GM19468 (cell line): ENCODE measurements around the gene NCEH1.
"Not testable (repeated sequence)": the region's sequence is repeated elsewhere in the genome, so short reads cannot be mapped to it uniquely, and the experiment has no call there.

Experiments used
- ATAC-seq: cut with Tn5 transposase; IDR thresholded peaks from one replicate; pipeline ENCODE4 v1.9.1; 2021; ENCODE audit warnings: mild to moderate bottlenecking, moderate library complexity, moderate number of reproducible peaks; ENCODE audit not compliant: unreplicated experiment; ENCODE audit errors: extremely low read depth

The NCEH1 gene

DNA sequence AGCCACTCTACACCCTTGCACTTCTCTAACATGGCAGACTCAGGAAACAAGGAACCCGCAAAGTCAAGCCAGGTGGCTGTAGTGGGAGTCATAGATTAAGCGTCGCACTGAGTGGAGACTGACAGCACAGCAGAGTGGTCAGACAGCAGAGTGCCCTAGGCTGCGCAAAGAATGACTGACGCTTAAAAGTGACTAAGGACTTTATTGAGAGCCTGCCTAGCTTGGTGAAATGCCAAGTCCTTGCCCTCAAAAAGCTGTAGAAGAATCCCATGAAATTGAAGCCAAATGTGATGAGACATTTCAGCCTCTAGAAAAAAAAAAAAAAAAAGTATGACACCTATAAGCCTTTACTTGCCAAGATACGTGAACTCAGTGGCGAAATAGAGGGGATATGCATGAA, 30.2 kb downstream of the NCEH1 start:
- no peak for ATAC-seq

DNA sequence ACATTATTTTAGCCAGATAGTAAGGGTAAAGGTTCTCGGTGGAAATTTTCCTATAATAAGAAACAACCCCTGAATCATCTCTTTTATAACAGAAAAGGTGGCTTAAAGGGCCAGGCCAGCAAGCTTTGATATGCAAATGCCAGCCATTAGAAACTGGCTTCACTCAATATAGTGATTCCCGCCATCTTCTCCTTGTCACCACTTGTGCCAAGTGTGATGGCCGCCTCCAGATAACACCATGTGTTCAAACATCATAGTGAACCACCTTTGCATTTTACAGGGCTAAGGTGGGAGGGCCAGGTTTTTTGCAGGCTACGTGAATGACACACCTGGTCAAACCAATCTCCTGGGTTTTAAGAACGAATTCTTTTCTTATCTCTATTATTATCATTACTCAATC, 31.3 kb downstream of the NCEH1 start:
- ATAC-seq: no peak

DNA sequence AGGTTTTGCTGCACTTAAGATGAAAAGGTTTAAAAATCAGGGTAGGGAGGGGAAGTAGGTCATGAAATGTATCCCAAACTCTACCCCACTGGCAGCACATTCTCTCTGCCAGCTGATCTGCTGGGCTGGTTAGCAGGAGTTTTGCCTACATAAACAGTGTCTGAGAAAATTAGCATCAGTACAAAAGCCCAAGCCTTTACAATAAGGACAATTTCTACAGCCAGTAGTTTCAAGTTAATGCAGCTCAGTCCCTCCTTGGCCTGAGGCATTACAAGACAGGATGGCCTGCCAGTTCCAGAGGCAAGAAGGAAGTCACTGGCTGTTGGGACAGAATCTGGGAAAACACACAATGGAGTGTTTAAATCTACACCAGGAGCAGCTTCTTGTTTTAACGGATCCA, 32.8 kb downstream of the NCEH1 start:
- no peak for ATAC-seq

DNA sequence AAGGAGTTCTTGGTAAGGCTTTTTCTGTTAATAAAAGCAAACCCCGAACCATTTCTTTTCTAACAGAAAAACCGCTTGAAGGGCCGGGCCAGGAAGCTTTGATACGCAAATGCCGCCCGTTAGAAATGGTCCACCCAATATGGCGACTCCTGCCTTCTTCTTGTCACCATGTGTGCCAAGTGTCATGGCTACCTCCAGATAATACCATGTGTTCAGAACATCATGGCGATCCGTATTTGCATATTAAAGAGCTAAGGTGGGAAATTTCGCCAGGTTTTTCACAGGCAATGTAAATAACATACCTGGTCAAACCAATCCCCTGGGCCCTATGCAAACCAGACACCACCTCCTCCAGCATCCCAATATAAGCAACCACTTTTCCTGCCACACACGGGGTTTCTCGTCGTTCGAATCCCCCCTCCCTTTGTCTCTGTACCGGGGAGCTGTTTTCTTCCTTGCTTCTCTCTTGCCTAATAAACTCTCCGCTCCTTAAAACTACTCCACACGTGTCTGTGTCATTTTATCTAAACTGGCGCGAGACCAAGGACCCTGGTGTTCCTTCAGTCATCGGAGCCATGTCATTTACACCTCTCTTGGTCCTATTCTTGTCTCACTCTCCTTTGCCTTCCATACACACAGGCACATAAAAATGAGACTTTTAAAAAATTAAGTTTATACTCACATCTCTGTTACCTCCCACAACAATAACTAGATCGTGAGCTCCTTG, 34.5 kb downstream of the NCEH1 start:
- no peak for ATAC-seq

GRCh38 chr3:172675441-172676193, 35.2 kb downstream of the NCEH1 start:
- no peak for ATAC-seq

DNA sequence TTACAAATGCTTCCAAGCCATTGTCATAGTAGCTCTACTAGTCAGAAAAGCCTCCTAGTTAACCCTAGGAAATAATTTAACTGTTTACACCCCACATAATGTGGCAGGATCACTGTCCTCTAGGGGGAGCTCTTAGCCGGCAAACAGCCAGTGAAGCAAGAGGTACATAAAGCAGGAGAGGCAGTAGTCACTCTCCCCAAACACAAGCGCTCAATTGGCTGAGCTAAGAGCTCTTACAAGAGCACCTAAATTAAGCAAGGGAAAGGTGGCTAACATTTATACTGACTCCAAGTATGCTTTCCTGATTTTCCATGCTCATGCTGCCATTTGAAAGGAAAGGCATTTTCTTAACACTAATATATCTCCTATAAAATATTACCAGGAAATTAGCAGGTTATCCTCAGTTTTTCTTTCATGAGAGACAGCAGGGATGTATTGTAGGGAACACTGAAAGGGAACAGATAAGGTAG, 37.6 kb downstream of the NCEH1 start:
- ATAC-seq: peak; percentile 77

DNA sequence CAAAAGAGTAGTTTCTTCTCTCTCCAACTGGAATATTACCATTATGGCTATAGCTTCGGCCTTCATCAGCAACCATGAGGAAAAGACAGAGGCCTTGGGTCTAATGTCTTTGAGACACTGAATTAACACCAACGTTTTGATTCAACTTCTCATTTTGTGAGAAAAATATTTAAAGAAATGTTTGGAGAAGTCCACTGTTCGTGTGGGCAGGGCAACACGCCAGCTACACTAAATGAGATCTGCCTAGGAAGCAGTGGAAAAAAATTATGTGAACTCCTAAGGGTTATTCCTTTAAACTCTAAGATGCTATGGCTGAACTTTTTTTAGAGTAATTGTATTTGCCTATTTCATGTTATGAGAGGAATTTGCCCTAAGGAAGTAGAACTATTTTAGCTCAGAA, 41.8 kb downstream of the NCEH1 start:
- no peak for ATAC-seq

GRCh38 chr3:172666873-172667694, 43.8 kb downstream of the NCEH1 start:
- peak; percentile 63 for ATAC-seq

DNA sequence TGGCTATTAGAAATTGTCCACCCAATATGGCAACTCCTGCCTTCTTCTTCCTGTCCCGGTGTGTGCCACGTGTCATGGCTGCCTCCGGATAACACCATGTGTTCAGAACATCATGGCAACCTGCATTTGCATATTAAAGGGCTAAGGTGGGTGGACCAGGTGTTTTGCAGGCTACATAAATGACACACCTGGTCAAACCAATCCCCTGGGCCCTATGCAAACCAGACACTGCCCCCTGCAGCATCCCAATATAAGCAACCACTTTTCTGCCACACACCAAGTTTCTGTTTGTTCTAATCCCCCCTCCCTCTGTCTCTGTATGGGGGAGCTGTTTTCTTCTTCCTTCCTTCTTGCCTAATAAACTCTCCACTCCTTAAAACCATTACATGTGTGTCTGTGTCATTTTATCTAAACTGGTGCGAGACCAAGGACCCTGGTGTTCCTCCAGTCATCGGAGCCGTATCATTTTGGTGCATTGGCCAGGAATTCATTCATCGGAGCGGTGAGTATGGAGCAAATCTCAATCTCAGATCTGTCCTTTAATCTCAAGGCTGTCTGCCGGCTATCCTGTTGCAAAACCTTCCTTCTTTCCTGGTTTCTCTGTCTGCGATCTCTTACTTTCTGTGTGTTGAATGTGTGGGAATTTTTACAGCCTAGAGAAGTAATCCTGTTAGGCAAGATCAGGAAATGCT, 44.5 kb downstream of the NCEH1 start:
- ATAC-seq: no peak

GRCh38 chr3:172665510-172665909, 45.4 kb downstream of the NCEH1 start:
- not testable (repeated sequence) for ATAC-seq

DNA sequence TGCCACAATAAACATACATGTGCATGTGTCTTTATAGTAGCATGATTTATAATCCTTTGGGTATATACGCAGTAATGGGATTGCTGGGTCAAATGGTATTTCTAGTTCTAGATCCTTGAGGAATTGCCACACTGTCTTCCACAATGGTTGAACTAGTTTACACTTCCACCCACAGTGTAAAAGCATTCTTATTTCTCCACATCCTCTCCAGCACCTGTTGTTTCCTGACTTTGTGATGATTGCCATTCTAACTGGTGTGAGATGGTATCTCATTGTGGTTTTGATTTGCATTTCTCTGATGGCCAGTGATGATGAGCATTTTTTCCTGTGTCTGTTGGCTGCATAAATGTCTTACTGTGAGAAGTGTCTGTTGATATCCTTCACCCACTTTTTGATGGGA, 50.4 kb downstream of the NCEH1 start:
- not testable (repeated sequence) for ATAC-seq

DNA sequence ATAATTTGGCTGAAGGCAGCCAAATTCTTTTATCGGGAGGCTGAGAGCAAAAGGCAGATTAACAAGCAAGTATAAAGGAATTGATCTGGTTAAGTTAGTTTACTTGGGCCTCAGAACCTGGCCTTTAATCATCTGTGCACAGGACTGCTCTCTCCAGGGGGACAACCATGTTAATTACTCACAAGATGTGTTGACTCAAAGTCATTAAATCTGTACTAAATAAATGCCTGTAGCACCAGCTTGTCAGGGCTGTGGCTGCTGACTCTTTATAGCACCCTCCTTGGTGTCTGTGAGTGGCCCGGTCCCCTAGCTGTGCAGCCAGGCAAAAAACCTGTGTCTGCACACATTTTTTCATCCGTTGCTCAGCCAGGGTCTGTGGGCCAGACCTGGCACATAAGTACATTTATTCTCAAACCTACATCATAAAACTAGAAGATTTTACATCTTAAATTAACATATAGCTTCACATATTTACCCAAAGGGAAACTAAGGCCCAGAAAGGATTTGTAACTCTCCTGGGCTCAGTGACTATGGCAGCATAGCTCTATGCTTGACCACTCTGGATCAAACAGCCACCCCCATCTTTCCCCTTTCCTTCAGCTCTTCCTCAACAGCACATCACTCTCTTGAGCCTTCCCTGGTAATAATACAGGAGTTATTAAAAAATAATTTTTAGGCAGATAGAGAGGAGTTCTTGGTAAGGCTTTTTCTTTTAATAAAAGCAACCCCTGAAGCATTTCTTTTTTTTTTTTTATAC, 51.4 kb downstream of the NCEH1 start:
- no peak for ATAC-seq

DNA sequence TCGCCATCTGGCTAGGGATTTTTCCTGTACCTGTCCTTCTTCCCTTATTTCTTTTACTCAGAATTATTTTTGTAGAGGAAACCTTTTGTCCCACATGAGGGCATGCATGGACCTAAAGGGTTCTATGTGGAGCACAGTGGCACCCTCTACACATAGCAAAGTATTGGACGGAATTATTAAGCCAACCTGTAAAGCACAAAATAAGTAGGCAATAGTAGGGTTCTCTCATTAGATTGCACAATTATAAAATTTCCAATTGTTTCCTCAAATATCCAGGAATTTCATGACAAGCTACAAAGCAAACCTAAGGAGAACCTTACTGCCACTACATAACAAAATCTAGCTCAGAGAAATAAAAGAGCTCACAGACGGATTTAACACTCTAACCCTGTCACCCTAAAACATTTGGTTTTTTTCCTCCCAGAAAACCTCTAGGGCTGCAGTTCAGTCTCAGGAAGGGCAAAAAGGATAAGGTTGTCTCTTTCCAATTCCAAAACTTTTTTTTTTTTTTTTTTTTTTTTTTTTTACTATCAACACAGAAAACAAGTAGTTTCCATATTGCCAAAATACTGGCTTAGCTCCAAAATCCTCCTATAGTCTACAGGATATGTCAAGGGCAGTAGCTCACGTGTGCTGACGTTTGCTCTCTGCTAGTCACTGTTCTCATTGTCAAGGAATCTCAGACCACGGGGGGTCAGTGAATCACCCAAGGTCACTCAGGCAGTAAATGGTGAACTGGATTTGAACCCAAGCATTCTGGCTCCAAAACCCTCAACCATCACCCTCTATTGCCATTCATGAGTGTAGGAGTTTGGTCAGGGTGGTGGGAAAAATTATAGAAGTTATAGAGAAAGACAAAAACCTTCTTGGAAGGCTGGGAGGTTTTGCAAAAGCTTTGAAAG, 52.3 kb downstream of the NCEH1 start:
- ATAC-seq: no peak

GRCh38 chr3:172656602-172657001, 54.3 kb downstream of the NCEH1 start:
- ATAC-seq: no peak

GRCh38 chr3:172655388-172655787, 55.5 kb downstream of the NCEH1 start:
- no peak for ATAC-seq

DNA sequence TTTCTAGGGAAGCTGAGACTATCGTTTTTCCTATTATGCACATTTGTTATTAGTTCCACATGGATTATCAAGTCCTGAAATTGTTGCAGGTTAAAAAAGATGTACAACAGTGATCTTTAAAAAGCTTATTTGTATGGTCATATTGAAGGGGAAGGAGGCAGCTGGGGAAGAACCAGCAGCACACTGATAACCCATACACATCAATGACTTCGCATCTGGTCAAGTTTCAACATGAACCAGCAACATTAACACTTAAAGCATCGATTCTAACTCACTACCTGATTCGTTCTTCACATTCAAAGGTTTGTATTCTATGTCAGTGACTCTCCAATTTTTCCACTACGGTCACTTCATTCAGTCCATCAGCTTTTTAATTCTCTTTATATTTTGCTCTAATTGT, 56.4 kb downstream of the NCEH1 start:
- no peak for ATAC-seq

DNA sequence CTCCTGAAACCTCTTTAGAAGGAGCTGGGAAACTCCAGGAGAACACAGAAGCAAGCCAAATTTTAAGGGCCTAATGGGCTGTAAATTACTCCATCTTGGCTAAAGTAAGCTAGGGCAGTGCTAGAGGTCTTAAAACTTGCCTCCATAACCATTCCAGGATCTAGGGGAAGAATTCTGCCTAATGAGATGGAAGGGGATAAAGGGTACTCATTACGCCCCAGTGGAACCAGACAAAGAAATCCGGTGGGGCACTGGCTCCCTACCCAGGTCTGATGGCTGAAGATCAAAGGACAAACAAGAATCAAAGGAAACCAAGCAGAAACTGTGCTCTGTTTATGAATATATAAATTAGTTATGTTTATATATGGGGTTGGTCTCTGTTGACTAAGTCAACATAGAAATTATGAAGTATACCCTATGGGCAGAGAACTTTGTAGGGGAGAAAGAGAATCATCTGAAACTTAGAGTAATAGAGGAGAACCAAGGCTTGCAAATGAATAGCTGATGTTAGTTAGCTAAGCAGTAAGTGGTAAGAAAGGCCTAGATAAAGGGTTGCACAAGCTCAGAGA, 57.8 kb downstream of the NCEH1 start:
- ATAC-seq: no peak

DNA sequence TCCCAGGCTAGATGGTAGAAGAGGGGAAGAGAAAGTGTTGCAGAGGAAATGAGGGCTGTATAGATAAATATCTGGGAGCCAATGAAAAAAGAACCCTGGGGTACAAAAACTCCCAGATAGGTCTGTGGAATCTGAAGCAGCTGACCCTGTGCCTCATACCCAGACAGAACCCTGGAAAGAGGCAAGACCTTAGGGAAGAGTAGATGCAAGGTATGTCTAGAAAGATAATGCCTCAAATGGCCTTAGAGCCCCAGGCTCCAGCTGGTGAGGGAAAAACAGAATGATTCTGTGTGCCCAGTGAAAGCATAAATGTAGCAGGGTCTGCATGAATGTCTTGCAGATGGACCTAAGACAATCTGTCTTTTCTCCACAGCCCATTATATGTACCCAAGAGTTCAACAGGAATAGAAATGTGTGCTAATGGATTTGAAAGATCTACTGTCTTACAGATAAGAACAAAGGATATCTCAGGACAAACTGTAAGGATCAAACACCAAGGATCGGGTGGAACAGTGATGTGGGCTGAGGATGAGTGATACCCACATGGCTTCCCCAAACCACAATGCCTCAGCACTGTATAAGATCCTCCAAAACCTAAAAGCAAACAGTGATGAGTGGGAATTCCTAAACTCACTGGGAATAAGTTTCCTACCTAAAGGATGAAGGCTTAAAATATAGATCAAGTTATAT, 58.8 kb downstream of the NCEH1 start:
- no peak for ATAC-seq
